Smooth muscle cell (in vitro differentiated cells): ENCODE data around the gene AFAP1L1. TPM values are rescaled to one million over a fixed set of nuclear protein-coding genes. Genes with fewer than 3 reads are reported as not detected.

Experiments used
- DNase-seq: peaks from one replicate; lab custom pipeline; 2025; ENCODE audit not compliant: unreplicated experiment; lab: John Stamatoyannopoulos, UW
- H2AFZ ChIP-seq: fragments of 200-600 bp; sonication (generic); 2 replicates; pipeline ENCODE4 v1.6.0; 2016; ENCODE audit warnings: antibody characterized with exemption, low read depth, mild to moderate bottlenecking
- H3F3A ChIP-seq: fragments of 200-600 bp; sonication (generic); 2 replicates; pipeline ENCODE4 v1.6.0; 2017; ENCODE audit warnings: antibody characterized with exemption, low read depth
- H3K27ac ChIP-seq: fragments of 200-600 bp; sonication (generic); 2 replicates; pipeline ENCODE4 v1.5.1; 2016; ENCODE audit warnings: low read depth, mild to moderate bottlenecking
- H3K27me3 ChIP-seq: fragments of 200-600 bp; sonication (generic); 2 replicates; pipeline ENCODE4 v1.6.1; 2016; ENCODE audit warnings: low read depth, mild to moderate bottlenecking
- H3K36me3 ChIP-seq: fragments of 200-600 bp; sonication (generic); 2 replicates; pipeline ENCODE4 v1.5.1; 2016; ENCODE audit warnings: low read depth
- H3K4me1 ChIP-seq: fragments of 200-600 bp; sonication (generic); 2 replicates; pipeline ENCODE4 v1.5.1; 2016; ENCODE audit warnings: low read depth
- H3K4me2 ChIP-seq: fragments of 200-600 bp; sonication (generic); 2 replicates; pipeline ENCODE4 v1.6.0; 2016; ENCODE audit warnings: mild to moderate bottlenecking
- H3K4me3 ChIP-seq: fragments of 200-600 bp; sonication (generic); 2 replicates; pipeline ENCODE4 v1.5.1; 2016; ENCODE audit warnings: mild to moderate bottlenecking
- H3K79me2 ChIP-seq: fragments of 200-600 bp; sonication (generic); 2 replicates; pipeline ENCODE4 v1.6.0; 2016; ENCODE audit warnings: low read depth, mild to moderate bottlenecking
- H3K9ac ChIP-seq: fragments of 200-600 bp; sonication (generic); 2 replicates; pipeline ENCODE4 v1.6.0; 2016; ENCODE audit warnings: low read depth
- H3K9me3 ChIP-seq: fragments of 200-600 bp; sonication (generic); replicated peaks from 2 replicates; pipeline ENCODE4 v1.5.1; 2016; ENCODE audit warnings: low read depth
- H4K20me1 ChIP-seq: fragments of 200-600 bp; sonication (generic); 2 replicates; pipeline ENCODE4 v1.6.0; 2016; ENCODE audit warnings: low read depth
- WGBS: methylation state at CpG from one replicate; pipeline ENCODE4 v1.1.7; 2016; ENCODE audit warnings: low lambda C conversion rate; 5-methylcytosine and 5-hydroxymethylcytosine counted together
- polyA plus RNA-seq: library from polyadenylated mRNA; unstranded; fragments of >200 nt; fragmentation: Nextera tagmentation; extraction: Ambion mirVana; gene quantifications from 2 replicates; pipeline ENCODE4 v1.2.1, GENCODE V29; 2016
- total RNA-seq: library from RNA; depleted of rRNA; stranded (reverse); fragments of >200 nt; gene quantifications from 2 replicates; pipeline ENCODE4 v1.2.3, GENCODE V29; 2014
- TF ChIP-seq, protein P1 (sequence below): fragments of 200-600 bp; sonication (generic); IDR thresholded peaks from 2 replicates; pipeline ENCODE4 v1.5.1; 2017; ENCODE audit warnings: borderline replicate concordance, mild to moderate bottlenecking, antibody characterized with exemption; ENCODE audit not compliant: insufficient read depth, poor library complexity, severe bottlenecking

The AFAP1L1 gene
- total and polyA plus RNA-seq, 2 experiments from 2014 or later: 0.59 to 2.3 TPM

DNA sequence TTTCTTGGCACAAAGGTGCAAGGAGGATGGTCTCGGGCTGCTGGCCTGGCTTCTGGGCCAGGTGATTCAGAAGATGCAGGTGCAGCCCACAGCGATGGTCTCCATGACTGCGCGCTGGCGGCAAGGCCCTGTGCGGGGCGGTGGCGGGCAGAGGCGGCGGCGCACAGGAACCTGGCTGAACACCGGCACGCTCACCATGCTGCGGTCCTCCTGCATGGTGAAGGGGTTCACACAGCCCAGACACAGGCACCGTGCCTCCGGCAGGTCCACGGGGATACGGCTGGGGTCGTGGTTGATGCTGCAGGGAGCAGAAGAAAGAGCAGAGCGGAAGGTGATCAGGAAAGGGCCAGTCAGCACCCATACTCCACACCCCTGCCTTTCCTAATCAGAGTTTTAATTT lies 102.6 kb downstream of the AFAP1L1 start:
- H2AFZ ChIP-seq: no peak overlapping the region
- H3F3A ChIP-seq: no peaks in the 10 kb centered on the region
- no peaks in the 10 kb centered on the region for H3K79me2 ChIP-seq
- no peaks in the 10 kb centered on the region for H3K27me3 ChIP-seq
- H3K4me3 ChIP-seq: no peak overlapping the region
- H4K20me1 ChIP-seq: no peaks in the 10 kb centered on the region
- no peaks in the 10 kb centered on the region for H3K9me3 ChIP-seq
- no peak overlapping the region for H3K9ac ChIP-seq
- no peak for DNase-seq
- TF ChIP-seq, protein P1, sequence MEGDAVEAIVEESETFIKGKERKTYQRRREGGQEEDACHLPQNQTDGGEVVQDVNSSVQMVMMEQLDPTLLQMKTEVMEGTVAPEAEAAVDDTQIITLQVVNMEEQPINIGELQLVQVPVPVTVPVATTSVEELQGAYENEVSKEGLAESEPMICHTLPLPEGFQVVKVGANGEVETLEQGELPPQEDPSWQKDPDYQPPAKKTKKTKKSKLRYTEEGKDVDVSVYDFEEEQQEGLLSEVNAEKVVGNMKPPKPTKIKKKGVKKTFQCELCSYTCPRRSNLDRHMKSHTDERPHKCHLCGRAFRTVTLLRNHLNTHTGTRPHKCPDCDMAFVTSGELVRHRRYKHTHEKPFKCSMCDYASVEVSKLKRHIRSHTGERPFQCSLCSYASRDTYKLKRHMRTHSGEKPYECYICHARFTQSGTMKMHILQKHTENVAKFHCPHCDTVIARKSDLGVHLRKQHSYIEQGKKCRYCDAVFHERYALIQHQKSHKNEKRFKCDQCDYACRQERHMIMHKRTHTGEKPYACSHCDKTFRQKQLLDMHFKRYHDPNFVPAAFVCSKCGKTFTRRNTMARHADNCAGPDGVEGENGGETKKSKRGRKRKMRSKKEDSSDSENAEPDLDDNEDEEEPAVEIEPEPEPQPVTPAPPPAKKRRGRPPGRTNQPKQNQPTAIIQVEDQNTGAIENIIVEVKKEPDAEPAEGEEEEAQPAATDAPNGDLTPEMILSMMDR: no peak
- no peaks in the 10 kb centered on the region for H3K4me1 ChIP-seq
- no peaks in the 10 kb centered on the region for H3K36me3 ChIP-seq
- H3K4me2 ChIP-seq: no peak overlapping the region
- no peak overlapping the region for H3K27ac ChIP-seq
- 96% methylated on average over 20 of the region's 20 CpGs for WGBS

DNA sequence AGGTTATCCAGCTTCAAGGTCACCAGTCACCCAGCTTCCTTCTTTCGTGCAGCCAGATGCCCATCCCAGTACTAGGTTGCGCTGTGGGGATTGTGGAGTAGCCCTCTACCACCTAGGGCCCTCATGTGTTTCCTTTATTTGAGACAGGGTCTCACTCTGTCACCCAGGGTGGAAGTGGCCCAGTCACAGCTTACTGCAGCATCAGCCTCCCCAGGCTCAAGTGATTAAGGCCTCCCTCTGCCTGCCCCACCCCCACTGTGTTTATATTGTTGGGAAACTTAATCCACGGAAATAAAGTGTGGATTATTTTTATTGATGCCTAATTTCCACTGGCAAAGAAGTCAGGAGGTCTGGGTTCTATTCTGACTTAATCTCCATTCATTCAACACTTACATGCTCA lies 103.1 kb downstream of the AFAP1L1 start:
- no peak overlapping the region for H3K4me2 ChIP-seq
- no peaks in the 10 kb centered on the region for H3K36me3 ChIP-seq
- H3K27me3 ChIP-seq: no peaks in the 10 kb centered on the region
- no peaks in the 10 kb centered on the region for H3K4me1 ChIP-seq
- H3K9me3 ChIP-seq: no peaks in the 10 kb centered on the region
- WGBS: 65% methylated on average over 3 of the region's 3 CpGs
- H2AFZ ChIP-seq: no peak overlapping the region
- H4K20me1 ChIP-seq: no peaks in the 10 kb centered on the region
- H3K79me2 ChIP-seq: no peaks in the 10 kb centered on the region
- H3K4me3 ChIP-seq: no peak overlapping the region
- no peak overlapping the region for H3K27ac ChIP-seq
- no peak for DNase-seq
- H3K9ac ChIP-seq: no peak overlapping the region
- no peaks in the 10 kb centered on the region for H3F3A ChIP-seq
- TF ChIP-seq, protein P1: no peak

DNA sequence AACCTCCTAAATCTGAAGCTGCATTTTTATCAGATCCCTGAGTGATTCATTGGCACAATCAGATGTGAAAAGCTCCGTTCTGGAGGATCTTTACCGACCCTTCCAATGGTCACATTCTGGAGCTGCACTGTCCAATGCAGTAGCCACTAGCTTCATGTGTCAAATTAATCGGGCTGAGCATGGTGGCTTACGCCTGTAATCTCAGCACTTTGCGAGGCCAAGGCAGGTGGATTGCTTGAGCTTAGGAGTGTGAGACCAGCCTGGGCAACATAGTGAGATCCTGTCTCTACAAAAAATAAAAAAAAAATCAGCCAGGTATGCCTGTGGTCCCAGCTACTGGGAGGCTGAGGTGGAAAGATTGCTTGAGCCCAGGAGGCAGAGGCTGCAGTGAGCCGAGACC lies 103.8 kb downstream of the AFAP1L1 start:
- H3K9ac ChIP-seq: no peak overlapping the region

GRCh38 chr5:149376104-149376503 lies 104.4 kb downstream of the AFAP1L1 start:
- no peak overlapping the region for H3K4me2 ChIP-seq
- H3K27me3 ChIP-seq: no peaks in the 10 kb centered on the region
- no peaks in the 10 kb centered on the region for H4K20me1 ChIP-seq
- TF ChIP-seq, protein P1: no peak
- no peak overlapping the region for H3K27ac ChIP-seq
- H3K9ac ChIP-seq: no peak overlapping the region
- peaks cover 4% of the 10 kb centered on the region for H3K4me1 ChIP-seq
- no peak for DNase-seq
- H3K4me3 ChIP-seq: no peak overlapping the region
- 95% methylated on average over 12 of the region's 12 CpGs for WGBS
- no peaks in the 10 kb centered on the region for H3K9me3 ChIP-seq
- no peaks in the 10 kb centered on the region for H3F3A ChIP-seq
- H2AFZ ChIP-seq: no peak overlapping the region
- H3K79me2 ChIP-seq: no peaks in the 10 kb centered on the region
- H3K36me3 ChIP-seq: no peaks in the 10 kb centered on the region

More for the DNA sequence above, 103.8 kb downstream of the AFAP1L1 start:
- no peak for DNase-seq
- Histone ChIP-seq H3K4me3 (no peak overlapping the region), H3F3A (no peaks in the 10 kb centered on the region), H4K20me1 (no peaks in the 10 kb centered on the region), H3K4me2 (no peak overlapping the region), H3K36me3 (no peaks in the 10 kb centered on the region), H2AFZ (no peak overlapping the region), H3K27ac (no peak overlapping the region), H3K4me1 (no peaks in the 10 kb centered on the region), H3K9me3 (no peaks in the 10 kb centered on the region), H3K27me3 (no peaks in the 10 kb centered on the region), H3K79me2 (no peaks in the 10 kb centered on the region)
- TF ChIP-seq, protein P1: no peak
- 79% methylated on average over 6 of the region's 6 CpGs for WGBS
